ENCODE data around the gene ZFYVE21.

DNA sequence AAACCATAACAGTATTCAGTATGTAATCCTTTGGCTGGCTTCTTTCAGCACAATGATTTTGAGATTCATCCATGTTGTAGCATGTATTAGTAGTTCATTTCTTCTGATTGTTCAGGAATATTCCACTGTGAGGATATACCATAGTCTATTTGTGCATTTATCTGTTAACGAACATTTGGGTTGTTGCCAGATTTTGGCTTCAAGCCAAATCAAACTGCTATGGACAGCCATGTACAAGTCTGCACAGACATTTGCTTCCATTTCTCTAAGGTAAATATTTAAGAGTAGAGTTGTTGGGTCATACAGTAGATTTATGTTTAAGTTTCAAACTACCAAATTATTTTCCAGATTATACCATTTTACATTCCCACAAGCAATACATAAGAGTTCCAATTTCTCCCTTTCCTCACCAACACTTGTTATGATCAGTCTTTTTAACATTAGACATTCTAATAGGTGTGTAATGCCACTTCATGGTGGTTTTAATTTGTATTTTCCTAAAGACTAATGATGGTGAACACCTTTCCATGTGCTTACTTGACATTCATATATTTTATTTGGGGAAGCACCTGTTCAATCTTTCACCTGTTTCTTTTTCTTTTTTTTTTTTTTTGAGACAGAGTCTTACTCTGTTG is 56.6 kb downstream of the ZFYVE21 start:
- TF ChIP-seq GATA2 (IDR thresholded peaks at IDR 0.05; ENCODE audit: low read depth, low read length) (no peak), GATA3 (IDR thresholded peaks at IDR 0.05; ENCODE audit: low read depth, low read length) (no peak)
